Uterus (tissue), 2 donors: ENCODE data around the gene RARA.

Source experiments
- CTCF ChIP-seq, 4 experiments: fragments of 200-600 bp in 2 of 4; fragments of 450-650 bp in 2 of 4; sonication (generic) in 2 of 4; IDR thresholded peaks; one replicate each; pipeline ENCODE4 v1.5.1; 2016 to 2019; ENCODE audit warnings: antibody characterized with exemption in 4 of 4, mild to moderate bottlenecking in 2 of 4, moderate library complexity in 1 of 4
- POLR2A ChIP-seq, 2 donors: fragments of 450-650 bp; IDR thresholded peaks; one replicate each; pipeline ENCODE4 v1.6.1; 2016; ENCODE audit warnings: antibody characterized with exemption in 2 of 2, mild to moderate bottlenecking in 1 of 2, moderate library complexity in 1 of 2

- TF ChIP-seq POLR2A (IDR thresholded peaks at IDR 0.05), result no peak
- TF ChIP-seq CTCF (IDR thresholded peaks at IDR 0.05), result no peak
These were observed 10.3 kb upstream of the RARA start for GRCh38 chr17:40298726-40299125.
